GM18511 (cell line): ENCODE results near the gene RYR1.
A peak's percentile ranks its signal among the peaks of the same experiment; 100 is the strongest.

ENCODE experiments used
- ATAC-seq: cut with Tn5 transposase; IDR thresholded peaks from one replicate; pipeline ENCODE4 v1.9.1; 2021; ENCODE audit warnings: mild to moderate bottlenecking, moderate library complexity; ENCODE audit not compliant: unreplicated experiment

RYR1 gene

DNA sequence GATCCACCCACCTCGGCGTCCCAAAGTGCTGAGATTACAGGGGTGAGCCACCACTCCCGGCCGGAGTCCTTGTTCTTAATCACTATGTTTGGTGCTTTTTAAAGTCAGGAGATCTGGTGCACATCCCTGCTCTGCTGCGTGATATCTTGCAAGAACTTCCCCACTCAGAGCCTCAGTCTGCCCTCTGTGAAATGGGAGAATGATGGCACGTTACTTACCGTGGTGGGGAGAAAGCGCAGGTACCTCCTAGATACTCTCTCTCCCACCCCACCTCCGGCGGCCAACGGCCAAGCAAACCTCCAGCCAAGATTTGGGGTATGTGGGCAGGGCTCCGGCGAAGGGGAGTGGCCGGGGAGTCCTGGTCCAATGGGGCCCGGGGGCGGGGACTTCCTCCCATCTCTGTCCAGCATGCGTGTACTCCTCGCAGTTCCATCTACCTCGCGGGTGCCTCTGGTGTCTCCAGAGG lies at the start of gene RYR1:
Gene RYR1 (plus strand): TSS at position 424 of the 466 bp plus-strand sequence. CDS start 139 bp downstream, outside the sequence.
- no peak for ATAC-seq

DNA sequence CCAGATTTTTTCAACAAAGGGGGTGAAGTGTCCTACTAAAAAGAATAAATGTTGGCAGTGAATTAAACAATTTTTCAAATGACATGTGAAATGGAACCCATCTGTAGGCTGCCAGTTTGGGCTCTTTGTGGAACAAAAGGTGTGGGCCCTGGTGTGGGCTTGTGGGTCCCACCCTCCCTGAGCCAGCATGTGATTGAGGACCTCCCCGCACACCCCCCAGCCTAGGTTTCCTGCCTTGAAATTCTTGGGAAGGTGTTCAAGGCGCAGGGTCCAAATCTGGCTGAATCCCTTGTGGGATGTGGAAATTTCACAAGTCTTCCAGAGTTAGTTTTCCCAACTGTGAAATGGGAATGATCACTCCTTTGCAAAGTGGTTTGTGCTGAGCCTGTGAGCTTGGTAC lies 49.7 kb upstream of the RYR1 start:
- no peak for ATAC-seq

DNA sequence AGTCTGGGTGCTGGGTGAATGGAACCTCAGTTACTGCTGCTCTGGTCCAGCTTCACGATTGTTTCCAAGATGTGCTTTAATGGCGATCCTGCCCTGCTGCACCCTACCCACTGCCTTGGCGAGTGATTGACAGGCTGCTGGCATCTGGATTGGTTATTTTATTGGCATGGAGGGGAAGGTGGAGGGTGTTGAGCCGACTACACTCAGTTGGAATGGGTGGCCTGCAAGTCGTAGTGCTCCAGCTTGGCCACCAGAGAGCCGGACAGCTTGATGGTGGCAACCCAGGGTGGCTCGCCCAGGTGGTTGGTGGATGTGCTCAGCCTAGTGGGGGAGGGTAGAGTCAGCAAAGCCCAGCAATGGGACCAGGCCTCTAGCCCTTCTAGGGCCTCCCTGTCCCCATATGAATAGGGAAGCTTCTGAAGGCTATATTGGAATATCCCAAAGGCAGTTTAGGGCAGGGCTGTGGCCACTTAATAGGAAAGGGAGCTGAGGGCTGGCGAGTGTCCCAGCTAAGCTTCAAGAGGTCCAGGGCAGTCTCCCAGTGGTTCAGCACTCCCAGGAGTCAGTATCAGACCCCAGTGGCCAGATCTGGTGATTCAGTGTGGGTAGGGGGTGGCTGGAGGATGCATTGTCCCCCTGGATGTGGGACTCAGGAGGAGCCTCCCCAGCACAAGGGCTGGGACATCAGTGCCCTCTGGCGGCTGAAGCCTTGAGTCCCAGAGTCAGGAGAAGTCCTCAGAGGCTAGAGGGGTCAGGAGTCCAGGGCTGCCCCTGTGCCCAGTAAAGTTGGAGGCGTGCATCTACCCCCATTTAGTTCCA lies 49.1 kb upstream of the RYR1 start:
- no peak for ATAC-seq

GRCh38 chr19:38385057-38385803 lies 48.3 kb upstream of the RYR1 start:
- ATAC-seq: no peak

DNA sequence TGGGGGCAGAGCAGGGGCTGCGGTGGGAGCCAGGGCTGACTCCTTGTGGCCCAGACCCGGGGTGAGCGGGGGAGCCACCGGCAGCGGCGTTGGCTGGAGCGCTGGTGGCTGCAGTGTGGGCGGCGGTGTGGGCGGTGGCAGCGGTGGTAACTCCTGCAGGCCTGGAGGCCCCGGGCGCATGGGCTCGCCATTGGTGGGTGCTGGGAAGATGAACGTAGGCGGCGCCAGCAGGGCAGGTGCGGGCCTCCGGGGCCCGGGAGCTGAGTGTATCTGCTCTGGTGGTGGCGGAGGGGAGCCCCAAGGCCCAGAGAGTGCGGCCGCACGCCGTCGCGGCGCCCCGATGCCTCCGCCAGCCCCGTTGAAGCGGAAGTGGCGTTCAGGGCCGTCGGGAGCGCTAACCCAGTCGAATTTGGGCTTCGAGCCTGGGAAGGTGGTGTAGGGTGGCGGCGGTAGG lies 47.7 kb upstream of the RYR1 start:
- ATAC-seq: no peak

- ATAC-seq: no peak
These were observed 47.1 kb upstream of the RYR1 start for GRCh38 chr19:38386300-38386970.

DNA sequence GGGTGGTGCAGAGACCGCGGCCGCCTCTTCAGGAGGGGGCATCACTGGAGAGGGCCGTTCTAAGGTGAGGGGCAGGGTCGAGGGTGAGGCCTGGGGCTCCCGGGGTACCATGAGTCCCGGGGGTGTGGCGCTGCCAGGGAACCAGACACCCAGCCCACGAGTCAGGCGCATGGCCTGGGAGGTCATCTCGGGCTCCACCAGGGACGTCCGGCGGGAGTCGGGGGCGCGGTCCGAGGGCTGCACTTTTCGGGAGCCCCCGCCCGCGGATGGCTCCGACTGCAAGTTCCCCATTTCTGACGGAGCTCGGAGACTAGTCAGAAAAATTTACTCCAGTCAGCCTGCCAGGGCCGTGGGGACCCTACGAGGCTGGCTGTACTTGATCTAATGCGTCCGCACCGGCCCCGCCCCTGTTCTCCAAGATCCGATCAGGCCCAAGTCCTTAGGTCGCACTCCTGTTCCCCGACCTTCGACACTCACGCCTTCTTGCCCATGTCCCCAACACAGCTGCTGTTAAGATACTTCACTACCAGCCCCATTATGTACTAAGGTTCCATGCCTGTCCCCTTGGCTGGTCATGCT lies 46.4 kb upstream of the RYR1 start:
- peak; percentile 23 for ATAC-seq

- peak; percentile 52 for ATAC-seq
These were observed 45.7 kb upstream of the RYR1 start, which contains the start of gene GGN for GRCh38 chr19:38387550-38388348. Gene GGN (minus strand): TSS chr19:38388034. CDS start chr19:38387261, 773 bp downstream.

DNA sequence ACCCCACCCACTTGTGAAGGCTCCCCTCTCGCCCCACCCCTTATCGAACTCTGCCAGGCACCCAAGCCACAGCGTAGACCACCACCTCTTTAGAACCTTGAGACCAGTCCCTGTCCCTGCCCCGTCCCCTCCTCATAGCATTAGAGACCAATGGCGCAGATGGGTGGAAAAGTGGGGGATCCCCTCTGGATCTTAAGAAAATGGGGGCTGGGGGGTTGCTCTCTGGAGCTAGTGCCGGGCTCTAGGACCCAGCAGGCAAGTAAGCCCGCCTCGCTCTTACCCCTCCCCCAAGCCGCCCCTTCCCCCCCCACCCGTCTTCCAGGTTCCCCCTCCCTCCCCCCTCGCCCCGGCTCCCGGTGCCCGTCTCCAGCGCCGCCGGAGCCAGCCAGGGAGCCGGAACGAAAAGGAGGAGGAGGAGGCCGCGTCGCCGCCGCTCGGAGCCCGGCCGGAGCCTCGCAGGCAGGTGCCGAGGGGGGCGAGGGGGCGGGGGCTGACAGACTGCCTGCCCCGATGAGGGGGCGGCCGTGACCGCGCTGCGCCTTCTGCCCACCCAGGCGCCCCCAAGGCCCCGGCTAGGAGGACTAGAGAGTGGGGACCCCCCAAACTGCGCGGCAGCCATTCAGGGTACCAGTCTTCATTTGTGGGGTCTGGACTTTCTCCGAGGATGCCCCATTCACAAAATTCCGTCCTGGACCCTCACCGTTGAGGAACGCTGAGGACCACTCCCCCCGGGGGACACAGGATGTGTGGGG lies 45.0 kb upstream of the RYR1 start, which contains the start of gene SPRED3:
Gene SPRED3 (plus strand): TSS at position 349 of the 752 bp plus-strand sequence. CDS start 1,606 bp downstream, outside the sequence.
- ATAC-seq: no peak

DNA sequence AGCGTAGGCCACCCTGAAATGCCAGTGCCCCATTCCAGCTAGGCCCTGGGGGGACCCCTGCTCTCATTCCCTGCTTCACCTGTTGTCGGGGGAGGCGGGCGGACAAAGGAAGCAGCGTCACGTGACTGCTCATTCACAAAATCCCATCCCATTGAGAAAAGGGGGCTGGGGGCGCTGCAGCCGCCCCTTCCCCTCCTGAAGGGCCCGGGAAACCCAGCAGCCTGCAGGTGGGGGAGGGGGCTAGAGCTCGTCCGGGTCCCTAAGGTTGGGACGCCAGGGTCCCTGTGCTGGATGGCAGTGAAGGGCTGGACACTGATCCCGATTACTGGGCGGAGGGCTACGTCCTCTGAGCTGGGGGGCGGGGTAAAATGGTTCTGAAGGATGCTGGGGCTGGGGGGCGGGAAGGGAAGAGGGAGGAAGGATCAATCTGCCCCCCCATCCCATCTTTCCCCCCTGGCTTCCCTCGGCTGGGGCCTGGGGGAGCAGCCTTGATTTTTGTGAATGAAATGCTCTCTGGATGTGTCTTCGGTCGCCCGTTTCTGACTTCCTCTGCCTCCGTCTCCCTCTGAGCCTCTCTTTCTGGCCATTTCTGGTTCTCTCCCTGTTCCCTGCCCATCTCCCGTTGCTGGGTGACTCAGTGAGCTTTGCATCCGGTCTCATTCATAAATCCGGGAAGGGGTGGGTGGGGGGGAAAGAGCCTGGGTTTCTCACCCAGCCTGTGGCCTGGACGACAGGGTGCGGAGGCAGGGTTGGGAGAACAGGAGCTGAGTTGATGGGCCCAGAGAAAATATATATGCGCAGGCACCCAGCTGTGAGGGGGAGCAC lies 44.2 kb upstream of the RYR1 start:
- no peak for ATAC-seq

- no peak for ATAC-seq
These were observed 43.2 kb upstream of the RYR1 start for GRCh38 chr19:38389957-38390924.

DNA sequence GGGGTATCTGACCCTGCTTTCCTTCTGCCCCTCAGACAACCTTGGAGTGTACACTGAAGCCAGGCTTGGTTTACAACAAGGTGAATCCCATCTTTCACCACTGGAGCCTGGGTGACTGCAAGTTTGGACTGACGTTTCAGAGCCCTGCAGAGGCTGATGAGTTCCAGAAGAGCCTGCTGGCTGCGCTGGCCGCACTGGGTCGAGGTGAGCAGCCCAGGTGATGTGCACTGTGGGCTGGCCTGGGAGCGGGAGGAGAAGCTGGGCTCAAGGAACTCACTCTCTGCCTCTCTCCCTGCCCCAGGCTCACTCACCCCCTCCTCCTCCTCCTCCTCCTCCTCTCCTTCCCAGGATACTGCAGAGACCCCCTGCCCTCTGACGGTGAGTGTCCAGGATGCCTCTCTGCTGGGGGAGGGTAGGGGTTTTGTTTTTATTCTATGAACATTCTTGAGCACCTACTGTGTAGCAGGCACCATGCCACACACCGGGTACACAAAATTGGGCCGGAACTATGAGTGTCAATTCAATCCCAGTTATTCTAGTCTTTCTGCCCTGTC lies 41.5 kb upstream of the RYR1 start:
- no peak for ATAC-seq

DNA sequence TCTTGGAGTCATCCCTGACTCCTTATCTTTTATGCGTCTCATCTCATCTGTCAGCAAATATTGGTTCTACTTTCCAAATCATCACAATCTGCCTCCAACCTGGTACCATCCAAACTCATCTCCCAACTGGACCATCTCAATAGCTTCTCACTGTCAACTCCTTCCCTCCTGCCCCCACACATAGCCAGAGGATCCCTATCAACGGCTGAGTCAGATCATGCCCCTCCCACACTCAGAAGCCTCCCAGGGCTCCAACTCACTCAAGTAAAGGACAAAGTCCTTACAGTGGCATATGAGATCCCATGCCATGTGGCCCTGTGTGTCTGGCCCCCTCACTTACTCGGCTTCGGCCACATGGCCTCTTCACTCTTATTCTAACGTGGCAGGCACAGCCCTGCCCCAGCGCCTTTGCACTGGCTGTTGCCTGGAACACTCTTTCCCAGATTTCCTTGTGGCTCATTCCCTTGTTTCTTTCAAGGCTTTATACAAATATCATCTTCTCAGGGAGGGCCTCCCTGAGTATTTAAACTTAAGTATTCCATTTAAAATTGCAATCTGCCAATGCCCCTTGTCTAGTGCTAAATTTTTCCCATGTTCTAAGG lies 40.7 kb upstream of the RYR1 start:
- ATAC-seq: no peak

DNA sequence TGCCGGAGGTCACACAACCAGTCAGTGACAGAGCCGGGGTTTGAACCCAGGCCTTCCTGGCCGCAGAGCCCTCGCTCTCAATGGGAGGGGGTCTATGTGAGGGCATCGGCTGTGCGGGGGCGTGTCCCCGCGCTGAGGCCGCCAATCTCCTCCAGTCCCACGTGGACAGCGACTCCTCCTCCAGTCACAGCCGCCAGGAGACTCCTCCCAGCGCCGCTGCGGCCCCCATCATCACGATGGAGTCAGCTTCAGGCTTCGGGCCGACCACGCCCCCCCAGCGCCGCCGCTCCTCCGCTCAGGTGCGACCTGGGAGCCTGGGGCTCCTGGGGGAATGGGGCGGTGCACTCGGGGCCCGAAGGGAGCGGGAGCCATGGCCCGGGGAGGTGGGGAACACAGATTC lies 39.0 kb upstream of the RYR1 start:
- no peak for ATAC-seq

DNA sequence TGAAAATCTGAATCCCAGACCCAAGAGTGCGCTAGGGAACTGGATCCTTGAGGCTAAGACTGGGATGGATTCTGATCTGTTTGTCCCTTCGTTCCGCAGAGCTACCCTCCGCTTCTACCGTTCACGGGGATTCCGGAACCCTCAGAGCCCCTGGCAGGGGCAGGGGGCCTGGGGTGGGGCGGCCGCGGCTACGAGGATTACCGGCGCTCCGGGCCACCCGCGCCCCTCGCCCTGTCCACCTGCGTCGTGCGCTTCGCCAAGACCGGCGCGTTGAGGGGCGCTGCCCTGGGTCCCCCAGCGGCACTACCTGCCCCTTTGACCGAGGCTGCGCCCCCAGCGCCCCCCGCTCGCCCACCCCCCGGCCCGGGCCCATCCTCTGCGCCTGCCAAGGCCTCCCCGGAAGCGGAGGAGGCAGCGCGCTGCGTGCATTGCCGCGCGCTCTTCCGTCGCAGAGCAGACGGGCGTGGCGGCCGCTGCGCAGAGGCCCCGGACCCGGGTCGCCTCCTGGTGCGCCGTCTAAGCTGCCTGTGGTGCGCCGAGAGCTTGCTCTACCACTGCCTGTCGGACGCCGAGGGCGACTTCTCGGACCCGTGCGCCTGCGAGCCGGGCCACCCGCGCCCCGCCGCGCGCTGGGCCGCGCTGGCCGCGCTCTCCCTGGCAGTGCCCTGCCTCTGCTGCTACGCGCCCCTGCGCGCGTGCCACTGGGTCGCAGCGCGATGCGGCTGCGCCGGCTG lies 37.9 kb upstream of the RYR1 start:
- ATAC-seq: no peak

DNA sequence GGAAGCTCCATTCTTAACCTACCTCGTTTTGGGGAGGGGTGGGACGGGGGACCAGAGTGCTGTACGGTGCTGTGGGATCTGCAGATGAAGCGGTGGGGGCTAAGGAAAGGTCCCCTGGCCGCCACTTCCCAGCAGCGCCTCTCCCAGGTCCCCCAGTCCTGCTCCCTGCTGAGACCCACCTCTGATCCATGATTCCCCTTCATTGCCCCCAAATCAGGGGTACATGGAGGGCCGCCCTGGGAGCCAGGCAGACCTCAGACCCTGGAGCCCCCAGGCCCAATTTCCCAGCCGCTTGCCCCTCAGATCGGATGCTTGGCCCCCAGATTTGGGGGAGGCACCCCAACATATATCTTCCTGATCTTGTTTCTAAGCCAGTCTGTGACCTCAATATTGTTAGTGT lies 34.4 kb upstream of the RYR1 start:
- no peak for ATAC-seq
